ENCODE measurements around the gene BRIP1.

GRCh38 chr17:61825448-61826137 is 37.7 kb downstream of the BRIP1 start:
- TF ChIP-seq EZH2 (IDR thresholded peaks at IDR 0.05; ENCODE audit: insufficient read depth, poor library complexity, severe bottlenecking) (no peak), EZH2phosphoT487 (IDR thresholded peaks at IDR 0.05; ENCODE audit: insufficient read depth, low read depth) (no peak)

Measured in GM23248 (cell line).